ENCODE measurements around the gene EFR3B. TPM values are rescaled to one million over a fixed set of nuclear protein-coding genes. Genes with fewer than 3 reads are reported as not detected.
"Not testable (repeated sequence)": the region's sequence is repeated elsewhere in the genome, so short reads cannot be mapped to it uniquely, and the experiment has no call there.

The EFR3B gene
- total RNA-seq, 2 experiments from 2014 or later: 0.08 to 0.11 TPM

- Mint-ChIP-seq H3K27ac (no peak overlapping the region), H3K36me3 (no peaks in the 10 kb centered on the region), H3K4me3 (peak overlapping the region; percentile 20), H3K27me3 (peaks cover 63% of the 10 kb centered on the region), H3K9me3 (no peaks in the 10 kb centered on the region), H3K4me1 (peaks cover 7% of the 10 kb centered on the region)
- DNase-seq (no peak), ATAC-seq (ENCODE audit: low read depth) (no peak)
- POLR2A ChIA-PET: interaction anchor here (1.0 kb wide), 1 partner anchor 157 kb away, joined by 3 read pairs; no protein-coding TSS in a partner anchor
Observed at GRCh38 chr2:25132299-25132635, 90.4 kb downstream of the EFR3B start.

GRCh38 chr2:25132693-25133092 is 90.8 kb downstream of the EFR3B start:
- H3K36me3 Mint-ChIP-seq: no peaks in the 10 kb centered on the region
- H3K4me3 Mint-ChIP-seq: no peak overlapping the region
- ATAC-seq (ENCODE audit: low read depth) (no peak), DNase-seq (no peak)
- H3K4me1 Mint-ChIP-seq: peaks cover 7% of the 10 kb centered on the region
- peaks cover 61% of the 10 kb centered on the region for H3K27me3 Mint-ChIP-seq
- no peaks in the 10 kb centered on the region for H3K9me3 Mint-ChIP-seq
- H3K27ac Mint-ChIP-seq: no peak overlapping the region
- POLR2A ChIA-PET: no interaction called here

- peaks cover 16% of the 10 kb centered on the region for H3K27me3 Mint-ChIP-seq
- POLR2A ChIA-PET; H3K4me1 Mint-ChIP-seq; H3K9me3 Mint-ChIP-seq; ATAC-seq (ENCODE audit: low read depth); H3K36me3 Mint-ChIP-seq; H3K4me3 Mint-ChIP-seq; H3K27ac Mint-ChIP-seq; DNase-seq: not testable (repeated sequence)
Observed at GRCh38 chr2:25140535-25140934, 98.7 kb downstream of the EFR3B start.

GRCh38 chr2:25141120-25141519 is 99.2 kb downstream of the EFR3B start:
- ATAC-seq (ENCODE audit: low read depth) (no peak), DNase-seq (no peak)
- POLR2A ChIA-PET: no interaction called here
- peaks cover 12% of the 10 kb centered on the region for H3K27me3 Mint-ChIP-seq
- H3K4me1 Mint-ChIP-seq: peaks cover 4% of the 10 kb centered on the region
- H3K27ac Mint-ChIP-seq: no peak overlapping the region
- H3K4me3 Mint-ChIP-seq: no peak overlapping the region
- no peaks in the 10 kb centered on the region for H3K36me3 Mint-ChIP-seq
- no peaks in the 10 kb centered on the region for H3K9me3 Mint-ChIP-seq

GRCh38 chr2:25145803-25146202 is 103.9 kb downstream of the EFR3B start:
- Mint-ChIP-seq H3K36me3 (no peaks in the 10 kb centered on the region), H3K4me3 (no peak overlapping the region), H3K4me1 (peaks cover 11% of the 10 kb centered on the region), H3K27ac (no peak overlapping the region), H3K27me3 (peaks cover 6% of the 10 kb centered on the region), H3K9me3 (no peaks in the 10 kb centered on the region)
- no peak for DNase-seq
- POLR2A ChIA-PET: no interaction called here
- peak; percentile 79 for ATAC-seq (ENCODE audit: low read depth)

GRCh38 chr2:25146896-25147295 is 105.0 kb downstream of the EFR3B start:
- POLR2A ChIA-PET: no interaction called here
- H3K9me3 Mint-ChIP-seq: no peaks in the 10 kb centered on the region
- no peak overlapping the region for H3K4me3 Mint-ChIP-seq
- H3K27ac Mint-ChIP-seq: no peak overlapping the region
- DNase-seq (no peak), ATAC-seq (ENCODE audit: low read depth) (no peak)
- H3K4me1 Mint-ChIP-seq: peaks cover 11% of the 10 kb centered on the region
- H3K27me3 Mint-ChIP-seq: peaks cover 2% of the 10 kb centered on the region
- H3K36me3 Mint-ChIP-seq: no peaks in the 10 kb centered on the region

- H3K9me3 Mint-ChIP-seq: no peaks in the 10 kb centered on the region
- H3K4me1 Mint-ChIP-seq: peaks cover 11% of the 10 kb centered on the region
- POLR2A ChIA-PET: no interaction called here
- no peak for ATAC-seq (ENCODE audit: low read depth)
- DNase-seq: no peak
- no peak overlapping the region for H3K4me3 Mint-ChIP-seq
- no peak overlapping the region for H3K27ac Mint-ChIP-seq
- H3K27me3 Mint-ChIP-seq: peaks cover 2% of the 10 kb centered on the region
- no peaks in the 10 kb centered on the region for H3K36me3 Mint-ChIP-seq
Observed at GRCh38 chr2:25149646-25150045, 107.8 kb downstream of the EFR3B start.

GRCh38 chr2:25150993-25151392 is 109.1 kb downstream of the EFR3B start:
- H3K36me3 Mint-ChIP-seq; ATAC-seq (ENCODE audit: low read depth); H3K4me1 Mint-ChIP-seq; DNase-seq; H3K4me3 Mint-ChIP-seq; H3K9me3 Mint-ChIP-seq; H3K27me3 Mint-ChIP-seq; POLR2A ChIA-PET; H3K27ac Mint-ChIP-seq: not testable (repeated sequence)

- Mint-ChIP-seq H3K9me3 (no peaks in the 10 kb centered on the region), H3K4me1 (peaks cover 4% of the 10 kb centered on the region), H3K4me3 (no peak overlapping the region), H3K27me3 (peaks cover 2% of the 10 kb centered on the region), H3K27ac (no peak overlapping the region), H3K36me3 (no peaks in the 10 kb centered on the region)
- ATAC-seq (ENCODE audit: low read depth): no peak
- no peak for DNase-seq
- POLR2A ChIA-PET: interaction anchor here (0.6 kb wide), 1 partner anchor 185 kb away, joined by 3 read pairs; no protein-coding TSS in a partner anchor
Observed at GRCh38 chr2:25151718-25152117, 109.8 kb downstream of the EFR3B start.

- H3K27ac Mint-ChIP-seq: no peak overlapping the region
- H3K4me1 Mint-ChIP-seq: peaks cover 8% of the 10 kb centered on the region
- H3K4me3 Mint-ChIP-seq: no peak overlapping the region
- no peaks in the 10 kb centered on the region for H3K9me3 Mint-ChIP-seq
- H3K36me3 Mint-ChIP-seq: no peaks in the 10 kb centered on the region
- DNase-seq (no peak), ATAC-seq (ENCODE audit: low read depth) (no peak)
- POLR2A ChIA-PET: no interaction called here
- H3K27me3 Mint-ChIP-seq: no peaks in the 10 kb centered on the region
Observed at GRCh38 chr2:25155401-25155800, 113.5 kb downstream of the EFR3B start.

GRCh38 chr2:25158096-25158852 is 116.4 kb downstream of the EFR3B start:
- H3K4me1 Mint-ChIP-seq: peaks cover 10% of the 10 kb centered on the region
- no peak overlapping the region for H3K4me3 Mint-ChIP-seq
- no peak for DNase-seq
- no peak overlapping the region for H3K27ac Mint-ChIP-seq
- no peaks in the 10 kb centered on the region for H3K36me3 Mint-ChIP-seq
- POLR2A ChIA-PET: no interaction called here
- no peak for ATAC-seq (ENCODE audit: low read depth)
- no peaks in the 10 kb centered on the region for H3K27me3 Mint-ChIP-seq
- no peaks in the 10 kb centered on the region for H3K9me3 Mint-ChIP-seq

- peaks cover 10% of the 10 kb centered on the region for H3K4me1 Mint-ChIP-seq
- DNase-seq (no peak), ATAC-seq (ENCODE audit: low read depth) (no peak)
- H3K4me3 Mint-ChIP-seq: peak overlapping the region; percentile 78
- no peaks in the 10 kb centered on the region for H3K9me3 Mint-ChIP-seq
- peak overlapping the region; percentile 78 for H3K27ac Mint-ChIP-seq
- no peaks in the 10 kb centered on the region for H3K27me3 Mint-ChIP-seq
- no peaks in the 10 kb centered on the region for H3K36me3 Mint-ChIP-seq
- POLR2A ChIA-PET: no interaction called here
Observed at GRCh38 chr2:25159949-25160348, 118.1 kb downstream of the EFR3B start.

GRCh38 chr2:25160376-25160775 is 118.5 kb downstream of the EFR3B start:
- peaks cover 11% of the 10 kb centered on the region for H3K4me1 Mint-ChIP-seq
- POLR2A ChIA-PET: no interaction called here
- DNase-seq (no peak), ATAC-seq (ENCODE audit: low read depth) (no peak)
- H3K27ac Mint-ChIP-seq: peak overlapping the region; percentile 87
- peak overlapping the region; percentile 78 for H3K4me3 Mint-ChIP-seq
- no peaks in the 10 kb centered on the region for H3K27me3 Mint-ChIP-seq
- no peaks in the 10 kb centered on the region for H3K9me3 Mint-ChIP-seq
- H3K36me3 Mint-ChIP-seq: no peaks in the 10 kb centered on the region

GRCh38 chr2:25161055-25161781 is 119.3 kb downstream of the EFR3B start:
- ATAC-seq (ENCODE audit: low read depth) (peak; percentile 67), DNase-seq (peak; percentile 82)
- Mint-ChIP-seq H3K9me3 (no peaks in the 10 kb centered on the region), H3K36me3 (no peaks in the 10 kb centered on the region), H3K27me3 (no peaks in the 10 kb centered on the region), H3K4me3 (peak overlapping the region; percentile 78), H3K27ac (peak overlapping the region; percentile 87), H3K4me1 (peaks cover 20% of the 10 kb centered on the region)
- POLR2A ChIA-PET: no interaction called here
